Ovary (tissue), 3 donors: ENCODE measurements around the gene OPRL1.

Experiments
- CTCF ChIP-seq, 3 donors: fragments of 450-650 bp in 2 of 3; fragments of 200-600 bp in 1 of 3; IDR thresholded peaks; one replicate each; pipeline versions ENCODE4 v1.5.1 to v1.8.0; 2016 to 2022; ENCODE audit warnings: antibody characterized with exemption in 3 of 3, mild to moderate bottlenecking in 1 of 3
- EP300 ChIP-seq: sonication (generic); formaldehyde crosslinking; IDR thresholded peaks from one replicate; pipeline ENCODE4 v1.6.1; 2017; ENCODE audit warnings: antibody characterized with exemption
- donor health status: DM: no; HTN: no; CAD: no.

GRCh38 chr20:64051561-64052325, 28.1 kb upstream of the OPRL1 start:
- no peak for TF ChIP-seq CTCF (IDR thresholded peaks at IDR 0.05)
- no peak for TF ChIP-seq EP300
